ENCODE measurements around the gene TEAD4. TPM values are rescaled to one million over a fixed set of nuclear protein-coding genes. Genes with fewer than 3 reads are reported as not detected.

Gene TEAD4
- total RNA-seq, 1 donor from 2014 or later, result 10.8 TPM

- Mint-ChIP-seq H3K4me3 (no peak overlapping the region), H3K27ac (no peak overlapping the region)
These were observed 88.8 kb downstream of the TEAD4 start for GRCh38 chr12:3047961-3048360.

GRCh38 chr12:3048540-3048939 lies 89.3 kb downstream of the TEAD4 start:
- no peak for DNase-seq (ENCODE audit: extremely low spot score, unreplicated experiment)
- H3K4me1 Mint-ChIP-seq (ENCODE audit: unreplicated experiment), result no peaks in the 10 kb centered on the region
- no peak for TF ChIP-seq CTCF (conservative IDR thresholded peaks at IDR 0.05)
- no peak overlapping the region for H3K27ac Mint-ChIP-seq
- H3K36me3 Mint-ChIP-seq, result no peaks in the 10 kb centered on the region
- H3K9me3 Mint-ChIP-seq, result no peaks in the 10 kb centered on the region
- no peak overlapping the region for H3K4me3 Mint-ChIP-seq
- H3K27me3 Mint-ChIP-seq, result peaks cover 25% of the 10 kb centered on the region

More at GRCh38 chr12:3047961-3048360, 88.8 kb downstream of the TEAD4 start:
- H3K9me3 Mint-ChIP-seq, result no peaks in the 10 kb centered on the region
- no peak for DNase-seq (ENCODE audit: extremely low spot score, unreplicated experiment)
- TF ChIP-seq CTCF (conservative IDR thresholded peaks at IDR 0.05), result no peak
- no peaks in the 10 kb centered on the region for H3K4me1 Mint-ChIP-seq (ENCODE audit: unreplicated experiment)
- H3K27me3 Mint-ChIP-seq, result peaks cover 25% of the 10 kb centered on the region
- H3K36me3 Mint-ChIP-seq, result no peaks in the 10 kb centered on the region

- TF ChIP-seq CTCF (conservative IDR thresholded peaks at IDR 0.05), result no peak
- Mint-ChIP-seq H3K9me3 (no peaks in the 10 kb centered on the region), H3K4me1 (ENCODE audit: unreplicated experiment) (no peaks in the 10 kb centered on the region), H3K4me3 (no peak overlapping the region), H3K27me3 (peaks cover 25% of the 10 kb centered on the region), H3K36me3 (no peaks in the 10 kb centered on the region), H3K27ac (no peak overlapping the region)
- DNase-seq (ENCODE audit: extremely low spot score, unreplicated experiment), result no peak
These were observed 90.0 kb downstream of the TEAD4 start for GRCh38 chr12:3049176-3049575.

GRCh38 chr12:3049611-3050249 lies 90.5 kb downstream of the TEAD4 start:
- Mint-ChIP-seq H3K4me3 (no peak overlapping the region), H3K27ac (peak overlapping the region; percentile 70), H3K4me1 (ENCODE audit: unreplicated experiment) (no peaks in the 10 kb centered on the region), H3K36me3 (no peaks in the 10 kb centered on the region), H3K27me3 (peaks cover 25% of the 10 kb centered on the region), H3K9me3 (no peaks in the 10 kb centered on the region)
- no peak for DNase-seq (ENCODE audit: extremely low spot score, unreplicated experiment)
- TF ChIP-seq CTCF (conservative IDR thresholded peaks at IDR 0.05), result no peak

GRCh38 chr12:3054374-3054773 lies 95.2 kb downstream of the TEAD4 start:
- TF ChIP-seq CTCF (conservative IDR thresholded peaks at IDR 0.05), result no peak
- Mint-ChIP-seq H3K27ac (no peak overlapping the region), H3K27me3 (peaks cover 19% of the 10 kb centered on the region), H3K9me3 (no peaks in the 10 kb centered on the region), H3K4me1 (ENCODE audit: unreplicated experiment) (no peaks in the 10 kb centered on the region), H3K36me3 (no peaks in the 10 kb centered on the region), H3K4me3 (no peak overlapping the region)
- no peak for DNase-seq (ENCODE audit: extremely low spot score, unreplicated experiment)
